Mucosa of descending colon (tissue), 3 donors: ENCODE data around the gene NCAPH2. TPM values are rescaled to one million over a fixed set of nuclear protein-coding genes. Genes with fewer than 3 reads are reported as not detected.

Source experiments
- ATAC-seq: fragments of 200-7000 bp; cut with Tn5 transposase; one replicate; pipeline ENCODE4 v1.9.1; 2020; ENCODE audit warnings: mild to moderate bottlenecking, moderate library complexity
- DNase-seq, 3 donors: peaks; one replicate each; pipeline ENCODE4 v3.0.0-alpha.2; 2020
- H3K36me3 ChIP-seq: fragments of 200-600 bp; one replicate; pipeline ENCODE4 v1.8.0; 2021; ENCODE audit warnings: low read depth, mild to moderate bottlenecking
- H3K4me1 ChIP-seq: fragments of 200-600 bp; one replicate; pipeline ENCODE4 v1.8.0; 2021; ENCODE audit warnings: low read depth, mild to moderate bottlenecking
- H3K4me3 ChIP-seq: fragments of 200-600 bp; one replicate; pipeline ENCODE4 v1.8.0; 2021; ENCODE audit warnings: mild to moderate bottlenecking
- H3K9me3 ChIP-seq: fragments of 200-600 bp; one replicate; pipeline ENCODE4 v1.8.0; 2021; ENCODE audit warnings: mild to moderate bottlenecking
- CTCF ChIP-seq: fragments of 200-600 bp; IDR thresholded peaks from one replicate; pipeline ENCODE4 v1.8.0; 2022; ENCODE audit warnings: antibody characterized with exemption, mild to moderate bottlenecking
- intact Hi-C, 2 donors: fragments of 100-400 bp; cut with DNase I in 1 of 2; cut with micrococcal nuclease in 1 of 2; formaldehyde crosslinking; loops; one replicate each; pipeline versions ENCODE4 v1.11.0 to v1.11.1; 2022; cut with DNase I, micrococcal nuclease
- total RNA-seq, 3 donors: library from RNA; stranded (reverse); fragmentation: NEBNext Ultra II Directional in 2 of 3; extraction: Animal tissue kit (Norgen Biotek cat#: 25700) in 2 of 3; gene quantifications; one replicate each; pipeline versions ENCODE4 v1.2.1 to v1.2.4, GENCODE V29; 2021 to 2023
- donor health status: DM: no; HTN: no; CAD: no; lungs with moderate emphysema.
- donor health status: DM: no; HTN: no; CAD: no.
- donor health status: DM: no; HTN: yes; CAD: no.

Gene NCAPH2
- total RNA-seq, 3 donors from 2014 or later, result 32.1 to 41.2 (median 34.0) TPM

- H3K4me1 ChIP-seq, result peaks cover 37% of the 10 kb centered on the region
- ATAC-seq, result no peak
These were observed 21.4 kb downstream of the NCAPH2 start for GRCh38 chr22:50529416-50529896.

GRCh38 chr22:50529897-50530579, 22.0 kb downstream of the NCAPH2 start, which contains the start of gene TYMP:
TSS of gene TYMP (minus strand) at chr22:50530012. CDS start at chr22:50529709, 303 bp downstream.
- peak; percentile 57 for ATAC-seq

More at GRCh38 chr22:50529416-50529896, 21.4 kb downstream of the NCAPH2 start:
- H3K9me3 ChIP-seq, result no peaks in the 10 kb centered on the region
- peak overlapping the region; percentile 36 for H3K4me3 ChIP-seq
- TF ChIP-seq CTCF, result no peak
- intact Hi-C loops, result loop anchor here in 1 of 2 donors (5.0 kb wide), 1 partner anchor 93 kb away; no protein-coding TSS in a partner anchor
- DNase-seq, result no peak
- H3K36me3 ChIP-seq, result no peaks in the 10 kb centered on the region

GRCh38 chr22:50530580-50530876, 22.5 kb downstream of the NCAPH2 start:
- H3K36me3 ChIP-seq, result no peaks in the 10 kb centered on the region
- DNase-seq (no peak), ATAC-seq (peak; percentile 1)
- no peak for TF ChIP-seq CTCF
- peaks cover 34% of the 10 kb centered on the region for H3K4me1 ChIP-seq
- peak overlapping the region; percentile 36 for H3K4me3 ChIP-seq
- no peaks in the 10 kb centered on the region for H3K9me3 ChIP-seq
- intact Hi-C loops, result no loop called here

More at GRCh38 chr22:50529897-50530579, 22.0 kb downstream of the NCAPH2 start, which contains the start of gene TYMP:
- Histone ChIP-seq H3K36me3 (no peaks in the 10 kb centered on the region), H3K9me3 (no peaks in the 10 kb centered on the region), H3K4me3 (peak within 1 kb of the TSS; percentile 36), H3K4me1 (peaks cover 34% of the 10 kb centered on the region)
- peak; percentile 88 to 93 (median 92) for DNase-seq
- intact Hi-C loops, result loop anchor here in 1 of 2 donors (5.0 kb wide), 1 partner anchor 92 kb away; no protein-coding TSS in a partner anchor
- no peak for TF ChIP-seq CTCF

- peaks cover 34% of the 10 kb centered on the region for H3K4me1 ChIP-seq
- DNase-seq (peak; percentile 92 to 97 (median 93)), ATAC-seq (peak; percentile 63)
- H3K36me3 ChIP-seq, result no peaks in the 10 kb centered on the region
- H3K4me3 ChIP-seq, result peak overlapping the region; percentile 36
- TF ChIP-seq CTCF, result no peak
- H3K9me3 ChIP-seq, result no peaks in the 10 kb centered on the region
- intact Hi-C loops, result no loop called here
These were observed 23.0 kb downstream of the NCAPH2 start for GRCh38 chr22:50530877-50531545.

- DNase-seq (peak; percentile 72 to 88 (median 83)), ATAC-seq (peak; percentile 58)
- H3K36me3 ChIP-seq, result no peaks in the 10 kb centered on the region
- intact Hi-C loops, result no loop called here
- H3K4me1 ChIP-seq, result peaks cover 34% of the 10 kb centered on the region
- H3K9me3 ChIP-seq, result no peaks in the 10 kb centered on the region
- no peak for TF ChIP-seq CTCF
- peak overlapping the region; percentile 19 for H3K4me3 ChIP-seq
These were observed 23.5 kb downstream of the NCAPH2 start for GRCh38 chr22:50531546-50531961.
